ENCODE measurements around the gene TANC1.

Gene TANC1

DNA sequence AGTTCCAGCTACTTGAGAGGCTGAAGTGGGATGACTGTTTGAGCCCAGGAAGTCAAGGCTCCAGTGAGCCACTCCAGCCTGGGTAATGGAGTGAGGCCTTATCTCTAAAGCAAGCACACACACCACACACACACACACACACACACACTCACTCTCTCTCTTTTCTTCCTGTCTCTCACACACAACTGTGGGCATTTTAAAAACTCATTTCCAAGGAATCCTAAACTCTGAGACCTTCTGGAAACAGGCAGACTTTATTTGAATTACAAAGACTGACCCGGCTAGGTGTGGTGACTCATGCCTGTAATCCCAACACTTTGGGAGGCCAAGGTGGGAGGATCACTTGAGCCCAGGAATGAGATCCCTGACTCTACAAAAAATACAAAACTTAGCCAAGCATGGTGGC lies 296.7 kb downstream of the TANC1 start:
- no peak for DNase-seq (ENCODE audit: low spot score)
- no peak overlapping the region for H2BK12ac ChIP-seq (ENCODE audit: low read length)
- H3K18ac ChIP-seq (ENCODE audit: low read length) = no peak overlapping the region

DNA sequence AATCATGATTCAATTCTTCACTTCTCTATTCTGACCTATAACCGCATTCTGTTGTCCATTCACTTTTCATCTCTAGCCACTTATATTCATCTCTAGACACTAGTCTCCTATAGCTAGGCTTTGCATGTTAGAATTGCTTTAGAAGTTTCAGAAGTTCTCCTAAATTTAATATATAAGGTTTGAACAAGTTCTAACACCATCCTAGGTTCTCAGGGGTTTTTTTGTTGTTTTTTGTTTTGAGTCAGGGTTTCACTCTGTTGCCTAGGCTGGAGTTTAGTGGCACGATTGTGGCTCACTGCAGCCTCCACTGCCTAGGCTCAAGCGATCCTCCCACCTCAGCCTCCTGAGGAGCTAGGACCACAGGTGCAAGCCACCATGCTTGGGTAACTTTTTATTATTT lies 298.1 kb downstream of the TANC1 start:
- Histone ChIP-seq H3K18ac (ENCODE audit: low read length) (no peak overlapping the region), H4K91ac (ENCODE audit: low read depth, low read length, poor library complexity) (no peak overlapping the region), H3K23ac (ENCODE audit: low read depth, low read length, poor library complexity) (no peak overlapping the region), H2BK15ac (ENCODE audit: low read length) (no peak overlapping the region), H2BK5ac (ENCODE audit: low read length) (no peak overlapping the region), H3K4me2 (ENCODE audit: insufficient read depth, low read length, poor library complexity, severe bottlenecking) (no peak overlapping the region), H2AK5ac (ENCODE audit: low read depth, low read length) (no peak overlapping the region), H3K9me3 (replicated peaks in 1 of 2; ENCODE audit: control insufficient read depth in 2 of 2, insufficient read depth in 1 of 2, low read depth in 1 of 2, low read length in 2 of 2) (peaks cover 0 to 11% of the 10 kb centered on the region in 2 donors), H3K9ac (ENCODE audit: low read depth, low read length, poor library complexity) (no peak overlapping the region), H3K4me1 (ENCODE audit: control insufficient read depth in 2 of 2, insufficient read depth in 1 of 2, low read depth in 1 of 2, low read length in 2 of 2) (no peaks in the 10 kb centered on the region), H3K4ac (ENCODE audit: low read length) (no peak overlapping the region), H3K4me3 (ENCODE audit: low read length in 2 of 2) (no peak overlapping the region), H2BK120ac (ENCODE audit: low read depth, low read length) (no peak overlapping the region), H4K8ac (ENCODE audit: low read depth, low read length) (no peak overlapping the region), H3K27ac (replicated peaks; ENCODE audit: low read length) (no peak overlapping the region), H3K27me3 (ENCODE audit: control insufficient read depth in 3 of 3, insufficient read depth in 3 of 3, low read depth in 1 of 3, low read length in 3 of 3) (no peaks in the 10 kb centered on the region), H3K79me1 (ENCODE audit: low read depth, low read length) (peaks cover 2% of the 10 kb centered on the region), H2AFZ (ENCODE audit: low read length) (no peak overlapping the region), H2BK12ac (ENCODE audit: low read length) (no peak overlapping the region), H3K14ac (ENCODE audit: low read length) (no peak overlapping the region), H3K36me3 (replicated peaks in 1 of 2; ENCODE audit: control insufficient read depth in 2 of 2, insufficient read depth in 2 of 2, low read length in 2 of 2) (peaks cover 0 to 8% of the 10 kb centered on the region in 2 donors)
- no CpG with 5 or more reads among the region's 3 CpGs for WGBS, 2 donors (ENCODE audit: extremely low coverage in 2 of 2, insufficient read length in 2 of 2, insufficient replicate concordance in 1 of 2)
- no peak for DNase-seq (ENCODE audit: low spot score)

More for the DNA sequence above, 296.7 kb downstream of the TANC1 start:
- Histone ChIP-seq H3K23ac (ENCODE audit: low read depth, low read length, poor library complexity) (no peak overlapping the region), H2AK5ac (ENCODE audit: low read depth, low read length) (no peak overlapping the region), H3K9me3 (replicated peaks in 1 of 2; ENCODE audit: control insufficient read depth in 2 of 2, insufficient read depth in 1 of 2, low read depth in 1 of 2, low read length in 2 of 2) (peaks cover 0 to 11% of the 10 kb centered on the region in 2 donors), H3K79me1 (ENCODE audit: low read depth, low read length) (peaks cover 2% of the 10 kb centered on the region), H3K4me1 (ENCODE audit: control insufficient read depth in 2 of 2, insufficient read depth in 1 of 2, low read depth in 1 of 2, low read length in 2 of 2) (no peaks in the 10 kb centered on the region), H4K8ac (ENCODE audit: low read depth, low read length) (no peak overlapping the region), H2BK15ac (ENCODE audit: low read length) (no peak overlapping the region), H3K14ac (ENCODE audit: low read length) (no peak overlapping the region), H3K4ac (ENCODE audit: low read length) (no peak overlapping the region), H2BK120ac (ENCODE audit: low read depth, low read length) (no peak overlapping the region), H4K91ac (ENCODE audit: low read depth, low read length, poor library complexity) (no peak overlapping the region), H2AFZ (ENCODE audit: low read length) (no peak overlapping the region), H3K27ac (replicated peaks; ENCODE audit: low read length) (no peak overlapping the region), H2BK5ac (ENCODE audit: low read length) (no peak overlapping the region), H3K36me3 (replicated peaks in 1 of 2; ENCODE audit: control insufficient read depth in 2 of 2, insufficient read depth in 2 of 2, low read length in 2 of 2) (no peaks in the 10 kb centered on the region), H3K27me3 (ENCODE audit: control insufficient read depth in 3 of 3, insufficient read depth in 3 of 3, low read depth in 1 of 3, low read length in 3 of 3) (no peaks in the 10 kb centered on the region), H3K4me2 (ENCODE audit: insufficient read depth, low read length, poor library complexity, severe bottlenecking) (no peak overlapping the region), H3K9ac (ENCODE audit: low read depth, low read length, poor library complexity) (no peak overlapping the region), H3K4me3 (ENCODE audit: low read length in 2 of 2) (no peak overlapping the region)
- WGBS, 2 donors (ENCODE audit: extremely low coverage in 2 of 2, insufficient read length in 2 of 2, insufficient replicate concordance in 1 of 2) = no CpG with 5 or more reads among the region's 1 CpG

DNA sequence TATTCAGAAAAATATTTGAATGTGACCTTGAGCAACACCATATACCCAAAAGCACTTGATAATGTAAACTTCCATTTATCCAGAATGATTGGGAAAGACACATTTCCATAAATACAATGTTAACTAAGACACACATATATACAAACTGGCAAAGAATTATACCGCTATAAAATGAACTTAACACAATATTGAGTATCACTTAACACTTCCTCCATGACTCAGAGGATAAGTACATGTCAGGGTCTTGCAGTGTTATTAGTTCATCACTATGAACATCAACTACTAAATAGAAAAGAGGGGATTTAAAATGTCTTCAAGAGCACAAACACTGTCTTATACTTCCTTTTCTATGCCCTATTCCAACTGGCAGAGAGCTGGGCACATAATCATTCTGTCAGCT lies 299.5 kb downstream of the TANC1 start:
- Histone ChIP-seq H2AK5ac (ENCODE audit: low read depth, low read length) (no peak overlapping the region), H3K79me1 (ENCODE audit: low read depth, low read length) (peaks cover 2% of the 10 kb centered on the region), H2BK12ac (ENCODE audit: low read length) (no peak overlapping the region), H3K4me1 (ENCODE audit: control insufficient read depth in 2 of 2, insufficient read depth in 1 of 2, low read depth in 1 of 2, low read length in 2 of 2) (peaks cover 3 to 10% of the 10 kb centered on the region in 2 donors), H2BK15ac (ENCODE audit: low read length) (no peak overlapping the region), H3K9me3 (replicated peaks in 1 of 2; ENCODE audit: control insufficient read depth in 2 of 2, insufficient read depth in 1 of 2, low read depth in 1 of 2, low read length in 2 of 2) (peaks cover 0 to 11% of the 10 kb centered on the region in 2 donors), H3K14ac (ENCODE audit: low read length) (no peak overlapping the region), H3K18ac (ENCODE audit: low read length) (no peak overlapping the region), H4K91ac (ENCODE audit: low read depth, low read length, poor library complexity) (no peak overlapping the region), H3K4me2 (ENCODE audit: insufficient read depth, low read length, poor library complexity, severe bottlenecking) (no peak overlapping the region), H3K27me3 (ENCODE audit: control insufficient read depth in 3 of 3, insufficient read depth in 3 of 3, low read depth in 1 of 3, low read length in 3 of 3) (no peaks in the 10 kb centered on the region), H3K23ac (ENCODE audit: low read depth, low read length, poor library complexity) (no peak overlapping the region), H3K27ac (replicated peaks; ENCODE audit: low read length) (no peak overlapping the region), H2BK5ac (ENCODE audit: low read length) (no peak overlapping the region), H3K9ac (ENCODE audit: low read depth, low read length, poor library complexity) (no peak overlapping the region), H2BK120ac (ENCODE audit: low read depth, low read length) (no peak overlapping the region), H3K36me3 (replicated peaks in 1 of 2; ENCODE audit: control insufficient read depth in 2 of 2, insufficient read depth in 2 of 2, low read length in 2 of 2) (peaks cover 0 to 8% of the 10 kb centered on the region in 2 donors), H2AFZ (ENCODE audit: low read length) (no peak overlapping the region), H4K8ac (ENCODE audit: low read depth, low read length) (no peak overlapping the region), H3K4ac (ENCODE audit: low read length) (no peak overlapping the region), H3K4me3 (ENCODE audit: low read length in 2 of 2) (no peak overlapping the region)
- WGBS, 2 donors (ENCODE audit: extremely low coverage in 2 of 2, insufficient read length in 2 of 2, insufficient replicate concordance in 1 of 2) = no CpG with 5 or more reads among the region's 1 CpG
- DNase-seq (ENCODE audit: low spot score) = no peak

DNA sequence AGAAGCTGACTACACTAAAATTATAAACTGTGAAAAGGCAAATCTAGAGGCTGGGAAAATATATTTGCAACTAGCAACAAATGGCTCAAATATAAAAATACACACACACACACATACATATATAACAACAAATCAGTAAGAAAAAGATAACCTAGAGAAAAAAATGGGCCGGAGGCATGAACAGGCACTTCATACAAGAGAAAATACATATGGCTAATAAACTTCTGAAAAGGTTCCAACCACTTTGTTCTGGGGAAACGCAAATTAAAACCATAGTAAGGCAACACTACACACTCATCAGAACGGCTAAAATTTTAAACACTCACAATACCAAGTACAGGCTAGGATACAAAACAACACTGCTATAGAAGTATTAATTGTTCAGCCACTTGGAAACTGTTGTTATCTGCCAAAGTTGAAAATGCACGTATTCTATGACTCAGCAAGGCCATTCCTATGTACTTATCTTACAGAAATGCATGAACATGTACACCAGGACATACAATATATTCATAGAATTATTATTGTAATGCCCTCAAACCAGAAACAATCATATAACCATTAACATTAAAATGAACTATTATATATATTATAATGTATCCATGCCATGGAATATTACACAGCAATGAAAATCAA lies 302.4 kb downstream of the TANC1 start:
- Histone ChIP-seq H3K4me3 (ENCODE audit: low read length in 2 of 2) (no peak overlapping the region), H3K27ac (replicated peaks; ENCODE audit: low read length) (no peak overlapping the region), H3K23ac (ENCODE audit: low read depth, low read length, poor library complexity) (no peak overlapping the region), H3K4me2 (ENCODE audit: insufficient read depth, low read length, poor library complexity, severe bottlenecking) (no peak overlapping the region), H3K18ac (ENCODE audit: low read length) (no peak overlapping the region), H2BK5ac (ENCODE audit: low read length) (no peak overlapping the region), H2AK5ac (ENCODE audit: low read depth, low read length) (no peak overlapping the region), H2BK120ac (ENCODE audit: low read depth, low read length) (no peak overlapping the region), H3K4ac (ENCODE audit: low read length) (no peak overlapping the region), H2BK12ac (ENCODE audit: low read length) (no peak overlapping the region), H3K79me1 (ENCODE audit: low read depth, low read length) (no peaks in the 10 kb centered on the region), H3K4me1 (ENCODE audit: control insufficient read depth in 2 of 2, insufficient read depth in 1 of 2, low read depth in 1 of 2, low read length in 2 of 2) (peaks cover 6 to 10% of the 10 kb centered on the region in 2 donors), H3K9ac (ENCODE audit: low read depth, low read length, poor library complexity) (no peak overlapping the region), H4K91ac (ENCODE audit: low read depth, low read length, poor library complexity) (no peak overlapping the region), H3K27me3 (ENCODE audit: control insufficient read depth in 3 of 3, insufficient read depth in 3 of 3, low read depth in 1 of 3, low read length in 3 of 3) (no peaks in the 10 kb centered on the region), H3K14ac (ENCODE audit: low read length) (no peak overlapping the region), H3K9me3 (replicated peaks in 1 of 2; ENCODE audit: control insufficient read depth in 2 of 2, insufficient read depth in 1 of 2, low read depth in 1 of 2, low read length in 2 of 2) (peaks cover 0 to 11% of the 10 kb centered on the region in 2 donors), H2BK15ac (ENCODE audit: low read length) (no peak overlapping the region), H2AFZ (ENCODE audit: low read length) (no peak overlapping the region), H4K8ac (ENCODE audit: low read depth, low read length) (no peak overlapping the region), H3K36me3 (replicated peaks in 1 of 2; ENCODE audit: control insufficient read depth in 2 of 2, insufficient read depth in 2 of 2, low read length in 2 of 2) (peaks cover 0 to 8% of the 10 kb centered on the region in 2 donors)
- DNase-seq (ENCODE audit: low spot score) = no peak
- WGBS, 2 donors (ENCODE audit: extremely low coverage in 2 of 2, insufficient read length in 2 of 2, insufficient replicate concordance in 1 of 2) = no CpG with 5 or more reads among the region's 4 CpGs
